Right cardiac atrium (tissue), 5 donors: ENCODE data around the gene EIPR1. TPM values are rescaled to one million over a fixed set of nuclear protein-coding genes. Genes with fewer than 3 reads are reported as not detected.

Experiments
- ATAC-seq, 2 donors: fragments of 200-7000 bp; cut with Tn5 transposase; one replicate each; pipeline versions ENCODE4 v1.8.0 to v1.9.1; 2020; ENCODE audit warnings: moderate library complexity in 2 of 2, mild to moderate bottlenecking in 1 of 2
- DNase-seq, 3 donors: peaks; one replicate each; pipeline ENCODE4 v3.0.0-alpha.2; 2020
- H3K27ac ChIP-seq: one replicate; pipeline ENCODE4 v1.5.1; 2013; ENCODE audit warnings: mild to moderate bottlenecking, low read length, control low read depth, moderate library complexity
- H3K27me3 ChIP-seq: one replicate; pipeline ENCODE4 v1.6.1; 2013; ENCODE audit not compliant: control insufficient read depth, insufficient read depth
- H3K4me1 ChIP-seq: one replicate; pipeline ENCODE4 v1.6.1; 2013; ENCODE audit warnings: low read length; ENCODE audit not compliant: control insufficient read depth, insufficient read depth
- H3K4me3 ChIP-seq: one replicate; pipeline ENCODE4 v1.5.1; 2013; ENCODE audit warnings: low read length, control low read depth
- H3K9me3 ChIP-seq: one replicate; pipeline ENCODE4 v1.6.1; 2013; ENCODE audit warnings: low read length; ENCODE audit not compliant: control insufficient read depth
- WGBS: extraction: QIAGEN DNeasy Blood & Tissue Kit; methylation state at CpG from one replicate; pipeline ENCODE4 v1.1.7; 2013; 5-methylcytosine and 5-hydroxymethylcytosine counted together
- intact Hi-C, 4 donors: fragments of 100-400 bp; cut with DNase I; formaldehyde crosslinking; loops; one replicate each; pipeline versions ENCODE4 v1.11.0 to v1.14.0; 2022 to 2023
- polyA plus RNA-seq: library from polyadenylated mRNA; stranded (reverse); fragments of 200-250 nt; gene quantifications from one replicate; pipeline ENCODE4 v1.2.3, GENCODE V29; 2013
- total RNA-seq, 4 donors: library from RNA; stranded (reverse); fragmentation: NEBNext Ultra II Directional; extraction: Animal tissue kit (Norgen Biotek cat#: 25700); gene quantifications; one replicate each; pipeline ENCODE4 v1.2.1, GENCODE V29; 2021
- donor health status: healthy with polysubstance abuse.
- donor health status: DM: no; HTN: yes; CAD: no.
- donor health status: DM: no; HTN: no; CAD: no.
- donor health status: DM: no; HTN: yes; CAD: no; lungs with severe emphysema.
- donor health status: DM: yes; HTN: yes; CAD: no.

EIPR1 gene
- total and polyA plus RNA-seq, 5 donors = 8.4 to 12.2 (median 10.6) TPM

GRCh38 chr2:3241971-3242746, 135.5 kb downstream of the EIPR1 start:
- WGBS = 87% methylated on average over 23 of the region's 25 CpGs
- no peak for DNase-seq
- Histone ChIP-seq H3K4me3 (no peak overlapping the region), H3K27ac (no peak overlapping the region), H3K9me3 (no peaks in the 10 kb centered on the region), H3K27me3 (no peaks in the 10 kb centered on the region), H3K4me1 (no peaks in the 10 kb centered on the region)
- intact Hi-C loops = no loop called here
- no peak for ATAC-seq

GRCh38 chr2:3238951-3239841, 138.4 kb downstream of the EIPR1 start:
- H3K27ac ChIP-seq = no peak overlapping the region
- H3K27me3 ChIP-seq = no peaks in the 10 kb centered on the region
- no peak overlapping the region for H3K4me3 ChIP-seq
- no peak for DNase-seq
- no peaks in the 10 kb centered on the region for H3K4me1 ChIP-seq
- 75% methylated on average over 21 of the region's 21 CpGs for WGBS
- intact Hi-C loops = no loop called here
- no peak for ATAC-seq
- H3K9me3 ChIP-seq = no peaks in the 10 kb centered on the region

GRCh38 chr2:3236300-3237045, 141.1 kb downstream of the EIPR1 start:
- H3K9me3 ChIP-seq = no peaks in the 10 kb centered on the region
- DNase-seq (no peak), ATAC-seq (no peak)
- intact Hi-C loops = no loop called here
- WGBS = 91% methylated on average over 12 of the region's 12 CpGs
- no peak overlapping the region for H3K4me3 ChIP-seq
- H3K27ac ChIP-seq = no peak overlapping the region
- H3K27me3 ChIP-seq = no peaks in the 10 kb centered on the region
- H3K4me1 ChIP-seq = no peaks in the 10 kb centered on the region

GRCh38 chr2:3233877-3234276, 143.7 kb downstream of the EIPR1 start:
- no peak overlapping the region for H3K27ac ChIP-seq
- ATAC-seq = no peak
- H3K4me1 ChIP-seq = no peaks in the 10 kb centered on the region
- H3K9me3 ChIP-seq = no peaks in the 10 kb centered on the region
- no peaks in the 10 kb centered on the region for H3K27me3 ChIP-seq
- no peak overlapping the region for H3K4me3 ChIP-seq
- DNase-seq = no peak
- intact Hi-C loops = no loop called here
- over 99% methylated on average over 2 of the region's 2 CpGs for WGBS

DNA sequence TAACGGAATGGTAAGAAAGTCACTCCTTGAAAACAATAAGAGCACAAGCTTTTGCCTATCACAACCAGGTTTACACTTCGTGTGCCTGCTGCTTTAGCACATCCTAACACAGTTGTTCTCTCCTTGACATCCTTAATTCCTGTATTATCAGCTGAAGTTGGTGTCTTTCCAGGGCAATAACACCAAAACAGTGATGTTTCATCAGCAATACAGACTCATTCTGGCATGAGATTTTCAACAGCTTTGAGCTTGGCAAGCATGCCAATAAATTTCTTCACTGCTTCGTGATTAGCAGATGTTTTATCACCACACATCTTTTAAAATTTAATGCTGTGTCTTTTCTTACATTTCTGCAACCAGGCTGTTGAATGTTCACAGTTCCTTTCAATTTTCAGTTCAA, 148.4 kb downstream of the EIPR1 start:
- 89% methylated on average over 3 of the region's 3 CpGs for WGBS
- intact Hi-C loops = no loop called here
- no peak overlapping the region for H3K4me3 ChIP-seq
- no peak overlapping the region for H3K27ac ChIP-seq
- H3K9me3 ChIP-seq = no peaks in the 10 kb centered on the region
- no peak for DNase-seq
- no peaks in the 10 kb centered on the region for H3K4me1 ChIP-seq
- ATAC-seq = no peak
- H3K27me3 ChIP-seq = no peaks in the 10 kb centered on the region

GRCh38 chr2:3224681-3225080, 152.9 kb downstream of the EIPR1 start:
- no peaks in the 10 kb centered on the region for H3K4me1 ChIP-seq
- intact Hi-C loops = no loop called here
- ATAC-seq (no peak), DNase-seq (no peak)
- peaks cover 2% of the 10 kb centered on the region for H3K9me3 ChIP-seq
- H3K4me3 ChIP-seq = no peak overlapping the region
- no peak overlapping the region for H3K27ac ChIP-seq
- H3K27me3 ChIP-seq = no peaks in the 10 kb centered on the region
- 86% methylated on average over 9 of the region's 9 CpGs for WGBS

DNA sequence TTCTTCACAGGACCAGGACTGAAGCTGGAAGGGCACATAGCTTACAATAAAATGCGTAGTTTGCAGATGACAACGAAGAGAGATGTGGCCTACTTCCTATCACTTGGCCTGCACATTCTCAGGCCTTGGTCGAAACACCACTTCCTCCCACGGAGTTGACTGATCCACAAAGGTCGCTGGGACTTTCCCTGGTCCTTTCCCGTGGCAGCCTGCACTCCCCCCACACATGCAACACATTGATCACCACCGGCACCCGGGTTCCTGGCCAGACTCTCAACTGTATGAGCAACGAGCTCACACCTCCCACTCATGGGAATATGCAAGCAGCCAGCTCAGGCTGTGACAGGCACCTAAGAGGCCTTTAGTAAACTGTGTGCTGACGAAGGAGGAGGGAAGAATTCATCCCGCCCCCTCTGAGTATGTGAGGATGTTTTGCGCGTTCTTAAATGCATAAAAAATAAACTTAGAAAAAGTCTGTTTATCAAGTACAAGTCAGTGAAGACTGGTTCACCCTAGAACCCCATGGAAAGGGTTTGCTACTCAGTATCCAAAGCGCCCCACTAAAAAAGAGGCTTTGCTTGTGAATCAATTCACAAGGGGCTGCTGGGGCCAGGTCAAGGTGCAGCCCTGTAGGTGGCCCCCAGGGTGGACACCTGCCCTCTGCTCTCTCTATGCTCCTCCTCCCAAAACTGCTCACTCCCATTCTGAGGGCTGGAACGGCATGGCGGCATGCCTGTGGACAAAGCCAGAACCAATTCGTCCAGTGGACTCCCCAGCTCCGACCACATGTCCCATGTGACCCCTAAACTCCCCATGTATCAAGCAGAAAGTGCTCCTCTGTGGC, 154.3 kb downstream of the EIPR1 start:
- ATAC-seq = no peak
- peaks cover 2% of the 10 kb centered on the region for H3K9me3 ChIP-seq
- no peaks in the 10 kb centered on the region for H3K4me1 ChIP-seq
- no peak overlapping the region for H3K27ac ChIP-seq
- DNase-seq = no peak
- WGBS = 76% methylated on average over 18 of the region's 18 CpGs
- no peaks in the 10 kb centered on the region for H3K27me3 ChIP-seq
- no peak overlapping the region for H3K4me3 ChIP-seq
- intact Hi-C loops = no loop called here

DNA sequence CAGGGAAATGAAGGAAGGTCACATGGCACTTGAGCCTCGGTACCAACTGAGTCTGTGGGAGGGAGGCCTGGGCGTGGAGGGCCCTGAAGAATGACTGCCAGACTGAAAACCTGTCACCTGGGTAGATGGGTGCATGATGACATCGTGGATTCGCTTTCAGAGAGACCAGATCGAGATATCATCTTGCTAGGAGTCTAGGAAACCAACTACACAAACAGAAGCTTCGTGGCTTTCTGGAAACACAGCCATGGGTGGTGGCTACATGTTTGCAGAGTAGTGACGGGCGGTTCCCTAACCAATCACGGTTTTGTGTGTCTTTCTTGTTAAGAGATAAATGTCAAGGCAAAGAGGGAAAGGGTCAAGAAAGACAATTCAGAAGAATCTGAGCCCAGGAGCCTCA, 155.0 kb downstream of the EIPR1 start:
- H3K4me3 ChIP-seq = no peak overlapping the region
- no peaks in the 10 kb centered on the region for H3K27me3 ChIP-seq
- peaks cover 2% of the 10 kb centered on the region for H3K9me3 ChIP-seq
- no peak for ATAC-seq
- WGBS = 91% methylated on average over 9 of the region's 9 CpGs
- intact Hi-C loops = no loop called here
- no peaks in the 10 kb centered on the region for H3K4me1 ChIP-seq
- no peak for DNase-seq
- H3K27ac ChIP-seq = no peak overlapping the region

GRCh38 chr2:3219536-3219935, 158.1 kb downstream of the EIPR1 start:
- Histone ChIP-seq H3K4me1 (no peaks in the 10 kb centered on the region), H3K4me3 (no peak overlapping the region), H3K27ac (no peak overlapping the region), H3K9me3 (peaks cover 2% of the 10 kb centered on the region), H3K27me3 (no peaks in the 10 kb centered on the region)
- no peak for DNase-seq
- WGBS = 96% methylated on average over 4 of the region's 4 CpGs
- intact Hi-C loops = no loop called here
- ATAC-seq = no peak

DNA sequence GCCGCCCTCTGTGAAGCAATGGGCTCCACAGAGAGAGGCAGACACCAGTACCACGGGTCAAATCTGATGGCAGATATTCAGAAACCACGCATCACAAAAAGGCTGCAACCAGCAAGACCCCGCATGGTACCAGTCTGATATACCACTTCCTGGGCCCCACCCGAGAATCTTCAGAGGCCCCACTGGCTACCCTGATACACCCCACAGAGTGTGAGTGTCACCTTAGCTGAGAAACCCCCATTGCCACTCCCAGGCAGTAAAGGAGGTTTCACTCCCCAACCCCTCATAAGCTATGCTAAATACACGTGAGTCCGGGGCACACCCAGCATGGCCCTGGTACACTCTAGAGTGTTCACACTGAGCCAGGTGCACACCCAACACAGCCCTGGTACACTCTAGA, 160.0 kb downstream of the EIPR1 start:
- DNase-seq (no peak), ATAC-seq (no peak)
- H3K27ac ChIP-seq = no peak overlapping the region
- WGBS = 80% methylated on average over 7 of the region's 7 CpGs
- H3K4me1 ChIP-seq = no peaks in the 10 kb centered on the region
- no peaks in the 10 kb centered on the region for H3K27me3 ChIP-seq
- intact Hi-C loops = no loop called here
- H3K9me3 ChIP-seq = no peaks in the 10 kb centered on the region
- no peak overlapping the region for H3K4me3 ChIP-seq
